Activated T-cell treated with anti-CD3 and anti-CD28 coated beads for 4 hours (primary cell): ENCODE measurements around the gene TRMT2A.

Experiments used
- DNase-seq: peaks from one replicate; pipeline ENCODE4 v3.0.0-alpha.2; 2020

Gene TRMT2A

DNA sequence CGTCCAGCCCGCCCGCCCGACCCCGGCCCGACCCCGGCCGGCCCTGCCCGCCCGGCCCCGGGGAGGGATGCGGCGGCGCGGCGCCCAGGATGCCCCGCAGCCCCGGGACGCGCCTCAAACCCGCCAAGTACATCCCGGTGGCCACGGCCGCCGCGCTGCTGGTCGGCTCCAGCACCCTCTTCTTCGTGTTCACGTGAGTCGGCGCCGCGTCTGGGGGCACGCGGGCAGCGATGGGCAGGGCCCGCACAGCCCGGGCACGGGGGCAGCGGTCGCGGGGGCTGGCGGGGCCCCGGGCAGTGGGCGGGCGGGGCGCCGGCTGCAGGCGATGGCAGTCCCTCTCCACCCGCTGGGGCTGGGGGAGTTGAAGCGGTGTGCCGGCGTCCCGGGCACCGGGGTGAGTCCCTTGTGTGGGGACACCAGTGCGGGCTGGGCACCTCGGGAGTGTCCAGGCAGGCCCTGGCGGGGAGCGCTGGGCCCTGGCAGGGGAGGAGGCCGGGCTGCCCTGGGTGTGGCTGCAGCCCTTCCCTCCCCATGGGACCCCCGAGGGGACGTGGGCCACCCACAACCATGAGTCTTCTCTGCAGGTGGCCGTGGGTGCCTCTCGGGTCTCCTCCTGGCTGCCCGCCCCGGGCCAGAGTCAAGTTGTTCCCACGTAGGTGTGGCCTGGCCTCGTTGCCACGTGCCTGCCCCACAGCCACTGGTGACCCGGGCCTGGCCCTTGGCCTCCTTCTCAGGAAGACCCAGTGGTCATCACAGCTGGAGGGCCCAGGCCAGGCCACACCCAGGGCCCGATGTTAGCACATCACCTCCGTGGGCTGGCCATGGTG, 15.0 kb upstream of the TRMT2A start:
- DNase-seq, result no peak

DNA sequence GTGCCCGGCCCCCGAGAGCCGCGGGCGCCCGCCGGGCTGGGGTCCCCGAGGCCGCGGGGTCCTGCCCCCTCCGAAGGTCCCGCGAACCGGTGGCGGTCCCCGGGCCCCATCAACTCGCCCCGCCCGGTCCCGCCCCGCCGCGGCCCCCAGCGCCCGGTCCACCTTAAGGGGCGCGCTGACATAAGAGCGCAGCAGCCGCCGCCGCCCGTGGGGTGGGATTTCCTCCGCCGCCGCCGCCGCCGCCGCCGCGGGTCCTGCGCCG, 14.5 kb upstream of the TRMT2A start, which contains the start of gene ZDHHC8:
ZDHHC8 (plus strand) TSS at position 208 of the 262 bp plus-strand sequence. CDS start 144 bp downstream, outside the sequence.
- DNase-seq, result peak; percentile 33

DNA sequence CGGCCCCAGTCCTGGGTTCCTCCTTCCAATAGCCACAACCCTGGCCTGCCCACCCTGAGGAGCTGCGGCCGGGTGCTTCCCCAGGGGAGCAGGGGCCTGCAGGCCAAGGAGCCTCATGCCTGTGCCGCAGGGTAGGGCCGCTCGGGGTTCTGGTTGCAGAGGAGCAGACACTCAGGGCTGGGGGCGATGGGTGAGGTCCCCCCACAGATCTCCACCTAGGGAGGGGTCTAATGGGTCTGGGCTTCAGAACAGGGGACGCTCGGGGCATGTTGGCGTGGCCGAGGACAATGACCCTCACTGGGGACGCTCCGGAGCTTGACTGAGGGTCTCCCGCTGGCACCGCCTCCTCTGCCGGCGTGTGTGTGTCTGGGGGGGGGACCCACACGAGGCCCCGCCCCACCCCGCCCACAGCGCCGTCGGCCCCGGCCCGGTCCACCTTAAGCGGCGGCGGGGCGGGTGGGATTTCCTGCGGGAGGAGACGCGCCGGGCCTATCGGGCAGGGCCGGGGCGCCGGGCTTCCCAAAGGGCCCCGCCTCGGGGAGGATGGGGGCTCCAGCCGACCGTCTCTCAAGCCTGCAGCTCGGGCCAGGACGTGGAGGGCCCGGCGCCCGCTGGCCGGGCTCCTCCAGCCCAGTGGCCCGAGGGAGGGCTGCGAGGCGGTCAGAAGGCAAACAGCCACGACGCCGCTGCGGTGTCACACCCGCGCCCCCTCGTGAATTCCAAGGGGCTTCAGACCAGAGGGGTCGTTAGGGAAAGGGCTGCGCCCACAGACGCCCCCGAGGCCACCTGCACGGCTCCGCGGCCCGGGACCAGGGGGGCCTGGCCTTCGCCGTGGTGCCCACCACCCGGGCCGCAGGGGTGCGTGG, 13.9 kb upstream of the TRMT2A start:
- peak; percentile 72 for DNase-seq

DNA sequence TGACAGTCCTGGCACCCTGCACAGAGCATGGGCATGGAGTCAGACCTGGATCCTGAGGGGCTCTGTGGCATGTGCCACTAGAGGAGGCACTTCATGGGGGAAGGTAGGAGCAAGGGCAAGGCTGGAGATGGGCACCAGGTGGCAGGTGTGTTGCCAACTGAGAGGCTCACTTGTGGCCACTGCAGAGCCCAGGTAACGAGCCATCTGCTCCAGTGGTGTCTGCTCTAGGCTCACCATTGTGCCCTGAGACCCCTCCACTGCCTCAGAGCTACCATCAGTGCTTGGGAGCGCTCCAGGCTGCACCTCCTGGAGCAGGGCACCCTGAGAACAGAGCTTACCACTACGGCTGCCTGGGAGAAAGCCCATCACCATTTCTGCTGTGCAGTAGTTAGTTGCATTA, 13.3 kb upstream of the TRMT2A start:
- DNase-seq, result no peak

DNA sequence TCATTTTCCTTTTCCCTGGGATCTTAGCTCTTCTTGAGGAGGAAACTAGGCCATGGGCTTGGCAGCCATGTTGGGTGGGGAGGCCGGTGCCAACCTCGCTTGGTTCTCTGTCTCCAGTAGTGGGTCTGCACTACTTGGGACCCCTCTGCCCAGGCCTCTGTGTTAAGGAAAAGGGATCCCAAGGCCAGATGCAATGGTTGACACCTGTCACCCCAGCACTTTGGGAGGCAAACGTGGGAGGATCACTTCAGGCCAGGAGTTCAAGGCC, 12.7 kb upstream of the TRMT2A start:
- no peak for DNase-seq

DNA sequence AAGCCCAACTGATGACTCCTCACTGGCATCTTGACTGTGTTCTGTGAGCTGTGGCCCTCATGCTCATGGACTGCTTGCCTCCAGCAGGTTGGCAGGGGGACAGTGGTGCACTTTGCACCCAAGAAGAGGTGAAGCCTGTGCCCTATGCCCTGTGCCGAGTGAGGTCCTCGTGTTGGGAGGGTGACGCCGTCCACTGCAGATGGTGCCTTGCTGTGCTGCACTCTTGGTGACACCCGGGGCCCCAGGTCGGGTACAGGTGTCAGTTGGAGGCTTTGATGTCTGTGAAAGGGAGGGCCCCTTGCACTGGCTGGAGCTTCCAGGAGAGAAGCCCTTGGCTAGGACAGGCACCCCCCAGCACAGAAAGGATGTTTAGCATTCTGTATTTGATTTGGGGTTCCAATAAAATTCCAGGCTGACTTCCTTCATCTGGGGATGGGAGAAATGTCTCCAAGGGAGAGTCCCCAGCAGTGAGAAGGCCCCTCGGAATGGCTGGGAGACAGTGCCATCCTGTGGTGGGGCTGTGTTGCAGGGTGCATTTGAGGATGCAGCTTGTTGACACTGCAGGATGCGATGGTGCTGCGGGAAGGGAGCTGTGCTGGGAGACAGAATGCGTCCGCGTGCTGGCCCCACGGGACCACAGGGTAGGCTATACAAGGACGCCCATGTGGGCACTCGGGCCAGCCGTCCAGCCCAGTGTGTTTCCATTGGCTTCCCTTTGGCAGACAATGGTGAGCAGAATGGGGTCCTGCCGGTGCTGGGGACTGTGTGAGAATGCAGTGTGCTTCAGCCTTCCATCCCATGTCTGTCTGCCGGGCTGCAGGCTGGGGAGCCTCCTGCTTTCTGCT, 12.1 kb upstream of the TRMT2A start:
- DNase-seq, result peak; percentile 34

DNA sequence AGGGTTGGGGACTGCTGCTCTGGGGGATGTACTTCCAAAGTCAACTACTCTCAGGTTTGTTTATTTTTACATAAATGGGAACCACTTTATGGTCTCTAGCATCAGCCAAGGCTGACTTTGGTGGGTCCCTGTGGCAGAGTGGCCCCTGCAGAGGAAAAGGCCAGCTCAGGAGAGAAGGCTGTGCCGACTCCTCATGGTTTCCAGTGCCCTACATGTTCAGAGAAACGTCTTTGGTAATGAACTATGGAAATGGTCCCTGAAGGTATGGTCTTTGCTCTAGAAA, 11.5 kb upstream of the TRMT2A start:
- DNase-seq, result no peak

DNA sequence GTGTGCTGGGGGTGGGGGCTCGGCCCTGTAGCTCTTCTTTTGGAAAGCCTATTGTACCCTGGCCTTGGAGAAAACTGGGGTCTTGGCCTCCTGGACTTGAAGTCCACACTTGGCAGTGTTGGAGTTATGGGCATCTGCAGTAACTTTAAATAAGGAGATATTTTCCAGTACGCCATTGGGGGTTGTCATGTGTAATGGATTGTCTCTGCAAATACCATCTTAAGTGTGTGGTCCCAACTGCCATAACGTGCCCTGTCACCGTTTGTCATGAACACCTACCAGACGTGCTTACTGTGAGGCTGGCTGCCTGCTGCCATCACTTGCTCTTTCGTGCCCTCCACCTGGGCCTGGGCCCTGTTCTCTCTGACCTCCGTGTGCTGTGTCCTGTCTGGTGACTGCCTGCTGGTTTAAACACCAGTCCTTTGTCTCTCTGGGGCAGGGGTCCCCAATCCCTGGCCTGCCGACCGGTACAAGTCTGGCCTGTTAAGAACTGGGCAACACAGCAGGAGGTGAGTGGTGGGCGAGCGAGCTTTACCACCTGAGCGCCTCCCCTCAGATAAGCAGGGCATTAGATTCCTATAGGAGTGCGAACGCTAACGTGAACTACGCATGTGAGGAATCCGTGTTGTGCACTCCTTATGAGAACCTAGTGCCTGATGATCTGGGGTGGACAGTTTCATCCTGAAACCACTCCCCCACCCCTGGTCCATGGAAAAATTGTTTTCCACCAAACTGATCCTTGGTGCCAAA, 11.0 kb upstream of the TRMT2A start:
- no peak for DNase-seq

DNA sequence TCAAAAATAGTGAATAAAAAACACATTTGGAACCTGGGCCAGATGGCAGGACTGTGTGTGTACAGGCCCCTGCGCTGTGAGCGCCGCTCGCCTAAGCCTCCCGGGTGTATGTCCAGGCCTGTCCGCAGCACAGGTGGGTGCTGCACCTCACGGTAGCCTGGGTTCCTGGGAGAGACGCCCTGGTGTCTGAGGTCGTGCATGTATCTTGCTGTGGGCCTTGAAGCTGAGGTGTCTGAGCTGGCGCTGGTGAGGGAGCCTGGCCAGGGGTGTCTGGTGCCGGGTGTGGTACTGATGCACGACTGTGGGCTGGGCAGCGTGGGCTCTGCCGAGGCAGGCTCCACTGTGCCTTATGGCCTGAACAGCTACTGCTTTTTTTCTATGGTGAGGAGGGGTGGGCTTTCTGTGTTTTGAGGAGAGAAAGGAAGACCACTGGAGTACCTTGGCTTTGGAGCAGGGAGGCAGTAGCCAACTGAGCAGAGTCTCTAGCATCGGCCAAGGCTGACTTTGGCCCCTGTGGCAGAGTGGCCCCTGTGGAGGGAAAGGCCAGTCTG, 10.4 kb upstream of the TRMT2A start:
- no peak for DNase-seq

DNA sequence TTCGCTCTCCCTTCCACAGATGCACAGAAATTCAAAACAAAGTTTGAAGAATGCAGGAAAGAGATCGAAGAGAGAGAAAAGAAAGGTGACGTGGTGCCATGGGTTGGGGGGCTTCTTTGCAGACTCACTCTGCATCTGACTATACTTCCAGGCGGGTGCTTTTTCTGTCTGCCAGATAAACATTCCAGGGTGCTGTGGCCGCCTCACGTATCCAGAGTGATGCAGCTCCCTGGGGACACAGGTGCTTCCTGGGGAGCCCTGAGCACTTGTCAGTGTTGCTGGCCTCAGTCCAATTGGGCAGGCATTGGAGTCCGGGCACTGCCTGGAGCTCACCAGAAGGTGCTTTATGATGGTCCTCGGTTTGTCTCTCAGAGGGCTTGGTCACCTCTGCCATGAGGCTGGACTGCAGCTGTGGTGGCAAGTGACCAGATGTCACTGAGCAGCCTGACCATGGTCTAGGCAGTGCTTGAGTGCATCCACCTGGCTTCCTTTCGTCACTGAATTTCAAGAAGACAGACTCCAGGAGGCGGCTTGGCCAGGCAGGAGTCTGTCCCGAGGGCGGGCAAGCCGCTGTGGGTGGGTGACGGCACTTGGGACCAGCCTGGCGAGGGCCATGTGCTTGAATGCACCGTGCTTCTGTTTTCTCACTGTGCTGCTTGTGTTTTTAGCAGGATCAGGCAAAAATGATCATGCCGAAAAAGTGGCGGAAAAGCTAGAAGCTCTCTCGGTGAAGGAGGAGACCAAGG, 9.4 kb upstream of the TRMT2A start:
- DNase-seq, result no peak

DNA sequence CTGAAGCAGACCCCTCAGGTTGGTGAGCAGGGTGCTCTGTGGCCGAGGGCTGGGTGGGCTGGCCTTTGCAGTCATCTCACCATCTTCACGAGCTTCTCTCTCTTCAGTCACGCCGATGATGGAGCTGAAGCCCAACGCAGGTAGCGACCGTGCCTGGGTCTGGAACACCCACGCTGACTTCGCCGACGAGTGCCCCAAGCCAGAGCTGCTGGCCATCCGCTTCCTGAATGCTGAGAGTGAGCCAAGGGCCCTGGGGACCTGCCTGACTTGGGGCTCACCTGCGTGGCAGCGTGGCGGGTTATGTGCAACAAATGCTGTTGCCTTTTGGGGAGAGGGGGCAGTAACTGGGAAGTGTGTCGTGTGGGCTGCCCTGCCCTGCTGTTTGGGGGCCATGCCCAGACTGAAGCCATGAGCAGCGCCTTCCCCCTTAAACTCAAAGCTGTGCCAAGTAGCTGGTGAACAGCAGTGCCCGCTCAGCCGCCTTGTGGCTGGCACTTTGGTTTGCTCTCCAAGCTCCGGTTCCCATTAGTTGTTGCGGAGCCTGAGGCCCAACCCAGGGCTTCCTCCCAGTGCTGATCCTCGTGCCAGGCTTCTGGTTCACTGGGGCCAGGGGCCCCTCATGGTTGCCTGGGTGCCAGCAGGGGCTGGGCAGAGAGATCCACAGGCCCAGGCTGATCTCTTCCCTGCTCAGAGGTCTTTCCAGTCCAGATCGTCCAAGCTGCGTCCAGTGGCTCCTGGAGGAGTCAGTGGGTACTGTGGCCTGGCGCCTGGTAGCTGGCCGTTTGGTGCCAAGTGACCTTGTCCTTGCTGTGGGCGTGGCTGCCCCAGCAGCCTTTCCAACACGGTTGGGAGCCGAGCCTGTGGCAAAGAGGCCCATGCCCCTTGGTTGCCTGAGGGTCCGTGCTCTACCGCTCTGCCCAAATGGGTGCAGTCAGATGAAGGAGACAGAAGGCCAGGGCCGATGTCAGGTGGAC, 8.5 kb upstream of the TRMT2A start:
- DNase-seq, result no peak

DNA sequence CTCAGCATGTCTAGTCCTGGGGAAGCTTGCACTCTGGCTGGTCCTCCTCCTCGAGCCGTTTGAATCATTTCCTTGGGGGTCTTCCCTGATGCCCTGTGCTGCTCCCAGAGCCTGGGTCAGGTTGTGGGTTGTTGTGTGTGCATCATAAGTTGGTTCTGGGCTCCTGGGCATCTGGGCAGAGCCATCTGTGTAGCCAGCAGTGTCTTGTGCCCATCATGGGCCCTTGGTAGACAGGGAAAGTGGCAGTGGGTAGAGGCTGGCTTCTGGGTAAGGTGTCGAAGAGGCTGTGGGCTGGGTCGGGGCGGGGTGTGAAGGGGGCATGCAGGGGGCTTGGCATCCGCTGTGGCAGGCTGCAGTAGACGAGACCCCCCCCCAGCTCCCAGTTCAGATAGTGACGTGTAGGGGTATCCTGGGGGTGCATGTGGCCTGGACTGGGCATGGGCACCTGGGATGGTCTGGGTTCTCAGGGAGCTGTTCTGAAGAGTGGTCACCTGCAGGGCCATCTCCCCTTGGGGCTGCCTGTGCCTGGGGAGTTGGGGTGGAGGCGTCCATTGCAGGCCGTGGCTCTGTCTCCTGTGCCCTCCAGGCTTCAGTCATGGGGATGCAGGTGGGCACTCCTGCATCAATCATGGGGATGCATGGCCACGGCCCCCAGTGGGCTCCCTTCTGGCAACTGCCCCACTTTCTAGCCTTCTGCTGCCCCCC, 7.2 kb upstream of the TRMT2A start:
- no peak for DNase-seq

DNA sequence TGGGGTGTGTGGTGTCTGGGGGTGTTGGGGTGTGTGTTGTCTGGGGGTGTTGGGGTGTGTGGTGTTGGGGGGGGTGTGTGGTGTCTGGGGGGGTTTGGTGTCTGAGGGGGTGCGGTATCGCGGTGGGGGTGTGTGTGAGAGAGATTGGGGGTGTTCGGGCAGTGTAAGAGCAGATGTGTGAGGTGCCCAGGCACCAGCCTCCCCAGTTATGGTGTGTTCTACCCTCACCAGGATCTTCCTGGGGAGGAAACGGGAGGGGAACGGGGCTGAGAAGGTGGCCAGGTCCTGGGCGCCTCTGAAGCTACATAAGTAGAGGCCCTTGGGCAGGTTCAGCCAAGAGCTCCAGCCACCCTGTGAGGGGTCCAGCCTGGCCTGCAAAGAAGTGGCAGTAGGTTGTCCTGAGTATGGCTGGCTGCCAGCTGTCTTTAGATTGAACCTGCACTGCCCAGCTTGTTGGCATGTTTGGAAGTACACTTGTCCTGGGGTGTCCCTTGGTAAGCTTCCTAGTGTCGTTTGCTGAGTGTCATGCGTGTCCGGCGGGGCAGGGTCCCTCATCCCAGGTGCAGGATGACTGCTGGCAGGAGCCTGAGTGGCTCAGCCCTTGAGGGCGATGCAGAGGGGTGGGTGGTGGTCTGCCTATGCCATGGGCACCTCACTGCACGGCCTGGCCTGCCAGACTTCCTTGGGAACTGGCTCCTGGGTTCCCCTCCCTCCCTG, 6.5 kb upstream of the TRMT2A start:
- no peak for DNase-seq

DNA sequence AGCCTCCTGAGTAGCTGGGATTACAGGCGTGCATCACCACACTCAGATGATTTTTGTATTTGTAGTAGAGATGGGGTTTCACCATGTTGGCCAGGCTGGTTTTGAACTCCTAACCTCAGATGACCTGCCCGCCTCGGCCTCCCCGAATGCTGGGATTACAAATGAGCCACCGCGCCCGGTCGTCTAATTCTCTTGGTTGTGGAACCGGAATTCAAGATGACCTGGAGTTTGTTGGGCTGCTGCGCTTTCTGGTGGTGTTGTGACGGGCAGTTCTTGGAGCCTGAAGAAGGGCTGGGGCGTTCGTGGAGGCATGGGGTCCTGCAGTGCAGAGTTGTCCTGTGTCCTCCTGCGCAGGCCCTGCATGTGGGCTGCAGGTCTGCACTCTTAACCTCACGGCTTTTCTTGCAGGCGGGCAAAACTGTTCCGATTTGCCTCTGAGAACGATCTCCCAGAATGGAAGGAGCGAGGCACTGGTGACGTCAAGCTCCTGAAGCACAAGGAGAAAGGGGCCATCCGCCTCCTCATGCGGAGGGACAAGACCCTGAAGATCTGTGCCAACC, 4.9 kb upstream of the TRMT2A start:
- DNase-seq, result no peak

DNA sequence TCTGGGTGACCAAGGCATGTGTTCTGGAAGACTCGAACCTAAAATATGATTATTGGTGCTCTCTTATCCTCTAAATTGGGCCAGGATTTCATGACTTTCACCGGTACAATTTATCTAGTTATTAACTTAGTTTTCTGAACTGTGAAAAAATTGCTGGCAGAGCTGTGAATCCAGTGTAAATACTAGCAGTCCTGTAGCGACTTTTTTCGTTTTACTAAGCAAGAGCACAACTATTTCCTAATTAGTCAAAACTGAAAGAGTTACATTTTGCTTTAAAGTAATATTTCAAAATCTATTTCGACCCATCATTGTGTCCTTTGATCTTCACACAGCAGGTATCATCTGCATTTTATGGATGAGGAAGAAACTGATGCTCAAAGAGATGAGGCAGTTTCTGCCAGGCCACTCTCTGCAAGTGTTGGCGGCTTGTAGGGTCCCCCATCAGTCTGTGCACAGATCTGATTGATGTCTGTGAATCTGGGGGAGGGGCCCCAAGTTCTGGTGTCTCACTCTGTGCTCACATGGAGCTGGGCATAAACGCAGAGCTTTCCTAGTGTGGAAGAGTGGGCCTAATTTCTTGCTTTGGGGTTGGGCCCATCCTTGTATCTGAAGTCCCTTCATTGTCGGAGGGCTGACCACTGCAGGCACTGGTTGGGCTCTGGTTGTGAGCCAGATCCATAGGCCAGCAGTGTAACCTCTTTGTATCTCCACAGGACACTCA, 1.4 kb upstream of the TRMT2A start:
- DNase-seq, result no peak

DNA sequence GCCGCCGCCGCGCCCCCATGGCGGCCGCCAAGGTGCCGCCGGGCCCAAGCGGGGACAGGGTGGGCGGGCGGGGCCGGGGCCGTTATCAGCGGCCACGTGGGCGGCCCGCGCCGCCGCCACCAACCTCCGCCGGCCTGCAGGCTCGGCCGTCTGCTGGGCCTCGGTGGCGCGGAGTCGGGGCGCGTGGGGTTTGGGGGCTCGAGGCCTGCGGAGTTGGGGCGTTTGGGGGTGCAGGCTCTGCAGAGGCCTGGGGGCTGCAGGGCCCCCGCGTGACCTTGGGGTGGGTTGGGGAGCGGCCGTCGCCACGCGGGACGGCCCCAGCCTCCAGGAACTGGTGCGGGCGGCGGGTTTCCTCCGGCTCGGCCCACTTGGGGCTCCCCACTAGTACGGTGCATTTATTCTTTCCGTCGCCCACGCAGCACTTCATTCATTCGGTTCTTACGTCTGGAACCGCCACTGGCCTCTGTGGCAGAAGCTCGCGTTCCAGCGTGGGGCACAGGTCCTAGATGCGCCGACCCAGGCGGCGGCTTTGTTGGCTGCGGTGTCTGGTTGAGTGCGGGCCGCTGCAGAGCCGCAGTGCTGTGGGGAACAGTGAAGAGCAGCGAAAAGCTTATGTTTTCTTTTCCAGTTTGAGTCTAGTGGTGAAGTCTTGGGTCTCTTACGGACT, 740 bp upstream of the TRMT2A start:
- DNase-seq, result peak; percentile 70

DNA sequence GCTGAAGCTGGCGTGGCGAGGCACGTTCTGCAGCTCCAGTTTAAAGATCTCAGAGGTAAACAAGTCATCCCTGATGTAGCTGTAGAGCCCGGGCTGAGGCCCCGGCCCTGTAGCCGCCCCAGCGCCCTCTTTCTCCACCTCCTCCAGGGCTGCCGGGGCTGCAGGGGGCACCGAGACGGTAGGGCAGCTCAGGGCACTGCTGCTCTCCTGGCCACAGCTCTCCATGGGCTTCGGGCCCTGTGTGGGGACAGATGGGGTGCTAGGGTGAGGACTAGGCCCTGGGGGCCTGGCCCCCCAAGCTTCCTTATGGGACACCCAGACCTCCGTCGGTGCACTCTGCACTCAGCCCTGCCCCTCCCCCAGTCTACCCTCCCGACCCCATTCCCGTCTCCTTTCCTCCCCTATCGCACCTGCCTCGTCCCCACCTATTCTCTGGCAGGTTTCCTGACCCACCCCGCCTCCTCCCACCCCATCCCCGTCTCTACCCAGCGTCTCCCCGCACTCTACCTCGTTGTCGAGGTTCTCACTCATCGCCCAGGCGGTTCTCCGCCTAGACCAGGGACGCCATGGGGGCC, 563 bp downstream of the TRMT2A start:
- DNase-seq, result no peak
